ENCODE measurements around the gene GEMIN2. TPM values are rescaled to one million over a fixed set of nuclear protein-coding genes. Genes with fewer than 3 reads are reported as not detected.
"Not testable (repeated sequence)": the region's sequence is repeated elsewhere in the genome, so short reads cannot be mapped to it uniquely, and the experiment has no call there.

Gene GEMIN2, protein sequence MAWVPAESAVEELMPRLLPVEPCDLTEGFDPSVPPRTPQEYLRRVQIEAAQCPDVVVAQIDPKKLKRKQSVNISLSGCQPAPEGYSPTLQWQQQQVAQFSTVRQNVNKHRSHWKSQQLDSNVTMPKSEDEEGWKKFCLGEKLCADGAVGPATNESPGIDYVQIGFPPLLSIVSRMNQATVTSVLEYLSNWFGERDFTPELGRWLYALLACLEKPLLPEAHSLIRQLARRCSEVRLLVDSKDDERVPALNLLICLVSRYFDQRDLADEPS
- total RNA-seq = 10 to 100 TPM; 25.8 to 26.4 TPM

DNA sequence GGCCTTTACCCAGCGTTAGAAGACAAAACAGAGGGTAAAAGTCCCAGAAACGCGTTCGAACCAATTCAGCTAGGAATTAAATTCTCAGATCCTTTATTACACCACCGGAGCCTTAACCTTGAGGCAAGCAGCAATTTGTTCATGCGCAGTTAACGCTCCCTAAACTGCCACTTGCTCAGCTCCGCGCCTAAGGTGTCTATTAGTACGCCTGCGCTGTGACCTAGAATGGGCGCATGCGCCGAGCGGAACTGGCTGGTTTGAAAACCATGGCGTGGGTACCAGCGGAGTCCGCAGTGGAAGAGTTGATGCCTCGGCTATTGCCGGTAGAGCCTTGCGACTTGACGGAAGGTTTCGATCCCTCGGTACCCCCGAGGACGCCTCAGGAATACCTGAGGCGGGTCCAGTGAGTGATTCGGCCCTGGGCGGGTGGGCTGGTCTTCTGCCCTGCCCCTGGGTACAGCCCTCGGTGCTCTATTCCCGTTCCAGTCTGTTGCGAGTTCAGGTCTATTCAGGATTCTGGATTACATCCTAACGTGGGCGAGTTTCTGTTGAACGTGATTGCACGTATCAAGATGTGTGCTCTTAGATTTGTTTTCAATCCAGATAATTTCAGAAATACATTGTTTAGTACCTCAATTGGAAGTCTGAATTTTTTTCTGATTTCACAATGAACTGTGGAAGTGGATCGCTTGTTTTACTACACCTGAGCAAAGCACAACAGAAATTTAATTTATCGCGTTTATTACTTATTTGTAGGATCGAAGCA lies at the start of gene GEMIN2:
GEMIN2 (plus strand) TSS at position 251 of the 766 bp plus-strand sequence; CDS start at position 267, 16 bp downstream.
- Mint-ChIP-seq H3K36me3 (peaks cover 8% of the 10 kb centered on the region), H3K4me1 (peaks cover 21% of the 10 kb centered on the region), H3K27me3 (no peaks in the 10 kb centered on the region), H3K27ac (peak within 1 kb of the TSS; percentile 94), H3K9me3 (no peaks in the 10 kb centered on the region), H3K4me3 (peak within 1 kb of the TSS; percentile 92)
- DNase-seq = peak; percentile 94

- not testable (repeated sequence) for H3K4me1 Mint-ChIP-seq, H3K27ac Mint-ChIP-seq, H3K9me3 Mint-ChIP-seq, H3K27me3 Mint-ChIP-seq, DNase-seq, H3K4me3 Mint-ChIP-seq
- H3K36me3 Mint-ChIP-seq = peaks cover 27% of the 10 kb centered on the region
These were observed 44.8 kb upstream of the GEMIN2 start for GRCh38 chr14:39069169-39069805.

DNA sequence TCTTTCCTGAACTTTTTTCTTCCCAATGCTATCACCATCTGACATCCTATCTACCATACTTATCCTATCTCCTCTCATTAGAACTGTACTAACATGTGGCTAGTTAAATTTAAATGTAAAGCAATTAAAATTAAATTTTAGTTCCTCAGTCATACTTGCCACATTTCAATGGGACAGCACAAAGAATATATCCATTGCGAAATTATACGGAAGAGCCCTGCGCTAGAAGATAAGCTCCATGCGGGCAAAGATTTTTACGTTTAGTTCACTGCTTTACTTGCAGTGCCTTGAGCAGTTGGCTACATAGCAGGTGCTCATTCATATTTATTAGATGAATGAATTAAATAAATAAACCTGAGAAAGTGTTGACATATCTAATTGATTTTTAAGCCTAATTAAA lies 44.2 kb upstream of the GEMIN2 start:
- H3K27ac Mint-ChIP-seq = no peak overlapping the region
- H3K4me3 Mint-ChIP-seq = no peak overlapping the region
- no peak for DNase-seq
- no peaks in the 10 kb centered on the region for H3K4me1 Mint-ChIP-seq
- peaks cover 23% of the 10 kb centered on the region for H3K36me3 Mint-ChIP-seq
- H3K27me3 Mint-ChIP-seq = no peaks in the 10 kb centered on the region
- H3K9me3 Mint-ChIP-seq = no peaks in the 10 kb centered on the region

GRCh38 chr14:39071096-39071495 lies 43.0 kb upstream of the GEMIN2 start:
- H3K4me3 Mint-ChIP-seq = no peak overlapping the region
- H3K27me3 Mint-ChIP-seq = no peaks in the 10 kb centered on the region
- no peaks in the 10 kb centered on the region for H3K4me1 Mint-ChIP-seq
- no peaks in the 10 kb centered on the region for H3K9me3 Mint-ChIP-seq
- DNase-seq = no peak
- H3K36me3 Mint-ChIP-seq = peaks cover 19% of the 10 kb centered on the region
- H3K27ac Mint-ChIP-seq = no peak overlapping the region

DNA sequence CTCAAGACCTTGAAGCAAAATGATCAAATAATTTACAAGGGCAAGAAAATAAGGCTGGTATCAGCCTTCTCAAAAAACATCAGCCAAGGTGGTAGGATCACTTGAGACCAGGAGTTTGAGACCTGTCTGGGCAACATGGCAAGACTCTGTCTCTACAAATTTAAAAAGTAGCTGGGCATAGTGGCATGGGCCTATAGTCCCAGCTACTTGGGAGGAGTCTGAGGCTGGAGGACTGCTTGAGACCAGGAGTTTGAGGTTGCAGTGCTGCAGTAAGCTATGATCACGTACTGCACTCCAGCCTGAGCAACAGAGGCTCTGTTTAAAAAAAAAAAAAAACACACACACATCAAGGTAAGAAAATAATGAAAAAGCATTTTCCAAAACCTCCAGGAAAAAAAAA lies 33.2 kb upstream of the GEMIN2 start:
- DNase-seq = no peak

GRCh38 chr14:39083127-39083526 lies 31.0 kb upstream of the GEMIN2 start:
- peaks cover 33% of the 10 kb centered on the region for H3K36me3 Mint-ChIP-seq
- H3K27me3 Mint-ChIP-seq = no peaks in the 10 kb centered on the region
- H3K4me1 Mint-ChIP-seq = peaks cover 2% of the 10 kb centered on the region
- H3K4me3 Mint-ChIP-seq = no peak overlapping the region
- H3K9me3 Mint-ChIP-seq = no peaks in the 10 kb centered on the region
- no peak overlapping the region for H3K27ac Mint-ChIP-seq
- DNase-seq = no peak

More for the DNA sequence above, 33.2 kb upstream of the GEMIN2 start:
- no peaks in the 10 kb centered on the region for H3K9me3 Mint-ChIP-seq
- H3K27me3 Mint-ChIP-seq = no peaks in the 10 kb centered on the region
- H3K36me3 Mint-ChIP-seq = peaks cover 33% of the 10 kb centered on the region
- no peaks in the 10 kb centered on the region for H3K4me1 Mint-ChIP-seq
- no peak overlapping the region for H3K27ac Mint-ChIP-seq
- no peak overlapping the region for H3K4me3 Mint-ChIP-seq

- DNase-seq = no peak
- H3K4me1 Mint-ChIP-seq = peaks cover 3% of the 10 kb centered on the region
- H3K4me3 Mint-ChIP-seq = no peak overlapping the region
- H3K36me3 Mint-ChIP-seq = peaks cover 42% of the 10 kb centered on the region
- no peaks in the 10 kb centered on the region for H3K9me3 Mint-ChIP-seq
- H3K27me3 Mint-ChIP-seq = no peaks in the 10 kb centered on the region
- no peak overlapping the region for H3K27ac Mint-ChIP-seq
These were observed 28.2 kb upstream of the GEMIN2 start for GRCh38 chr14:39085933-39086332.

DNA sequence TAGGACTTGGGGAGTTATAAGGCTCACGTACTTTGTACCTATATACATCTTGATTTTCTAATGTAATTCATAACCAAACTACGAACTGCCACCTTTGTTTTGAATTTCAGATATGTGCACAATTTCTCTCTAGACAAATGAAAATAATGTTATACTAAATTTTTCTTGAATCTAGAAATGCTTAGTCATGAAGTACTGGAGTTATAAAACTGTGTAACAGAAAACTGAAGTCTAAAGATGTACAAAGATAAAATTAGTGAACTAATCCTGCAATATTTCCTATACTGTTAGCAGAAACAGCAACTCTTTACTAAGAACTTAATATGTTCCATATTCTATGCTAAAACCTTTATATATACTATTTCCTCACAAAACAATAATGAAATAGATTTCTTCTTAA lies 26.6 kb upstream of the GEMIN2 start:
- Mint-ChIP-seq H3K27ac (no peak overlapping the region), H3K27me3 (no peaks in the 10 kb centered on the region), H3K4me3 (no peak overlapping the region), H3K4me1 (peaks cover 13% of the 10 kb centered on the region), H3K36me3 (peaks cover 46% of the 10 kb centered on the region), H3K9me3 (no peaks in the 10 kb centered on the region)
- no peak for DNase-seq

DNA sequence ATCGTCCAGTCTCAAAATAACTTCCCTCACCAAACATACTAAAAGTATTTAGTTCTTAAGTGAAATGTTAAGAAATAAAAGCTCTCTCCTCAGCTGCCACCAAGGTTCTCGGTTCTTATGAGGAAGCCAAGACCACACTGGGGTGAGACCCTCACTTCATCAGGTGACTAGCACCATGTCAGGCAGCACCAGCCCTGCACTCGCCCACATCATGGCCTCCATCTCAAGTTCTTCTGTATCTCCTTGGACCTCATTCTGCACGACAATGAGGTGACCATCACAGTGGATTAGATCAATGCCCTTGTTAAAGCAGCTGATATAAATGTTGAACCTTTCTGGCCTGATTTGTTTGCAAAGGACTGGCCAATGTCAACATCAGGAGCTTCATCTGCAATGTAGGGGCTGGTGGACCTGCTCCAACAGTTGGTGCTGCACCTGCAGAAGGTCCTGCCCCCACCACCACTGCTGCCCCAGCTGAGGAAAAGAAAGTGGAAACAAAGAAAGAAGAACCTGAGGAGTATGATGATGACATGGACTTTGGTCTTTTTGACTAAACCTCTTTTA lies 23.5 kb upstream of the GEMIN2 start:
- H3K4me3 Mint-ChIP-seq = no peak overlapping the region
- no peaks in the 10 kb centered on the region for H3K27me3 Mint-ChIP-seq
- no peak for DNase-seq
- H3K4me1 Mint-ChIP-seq = peaks cover 22% of the 10 kb centered on the region
- H3K36me3 Mint-ChIP-seq = peaks cover 35% of the 10 kb centered on the region
- no peaks in the 10 kb centered on the region for H3K9me3 Mint-ChIP-seq
- H3K27ac Mint-ChIP-seq = no peak overlapping the region

- Mint-ChIP-seq H3K27ac (peak overlapping the region; percentile 85), H3K36me3 (peaks cover 30% of the 10 kb centered on the region), H3K9me3 (no peaks in the 10 kb centered on the region), H3K27me3 (no peaks in the 10 kb centered on the region), H3K4me1 (peaks cover 24% of the 10 kb centered on the region), H3K4me3 (no peak overlapping the region)
- DNase-seq = no peak
These were observed 22.4 kb upstream of the GEMIN2 start for GRCh38 chr14:39091716-39092115.

DNA sequence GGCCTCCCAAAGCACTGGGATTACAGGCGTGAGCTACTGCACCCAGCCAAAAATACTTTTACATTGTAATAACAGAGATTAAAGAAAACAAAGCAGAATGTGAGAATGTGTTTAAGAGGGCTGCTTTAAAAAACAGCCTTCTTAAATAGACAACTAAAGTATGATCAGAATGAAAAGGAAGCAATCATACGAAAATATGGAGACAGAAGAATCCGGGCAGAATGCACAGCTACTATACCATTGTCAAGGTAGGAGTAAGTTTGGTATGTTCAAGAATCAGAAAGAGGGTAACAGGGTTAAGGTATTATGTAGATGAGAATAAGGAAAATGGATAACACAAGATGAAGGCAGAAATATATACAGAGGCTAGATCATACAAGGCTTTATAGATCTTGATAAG lies 19.6 kb upstream of the GEMIN2 start:
- no peak for DNase-seq

DNA sequence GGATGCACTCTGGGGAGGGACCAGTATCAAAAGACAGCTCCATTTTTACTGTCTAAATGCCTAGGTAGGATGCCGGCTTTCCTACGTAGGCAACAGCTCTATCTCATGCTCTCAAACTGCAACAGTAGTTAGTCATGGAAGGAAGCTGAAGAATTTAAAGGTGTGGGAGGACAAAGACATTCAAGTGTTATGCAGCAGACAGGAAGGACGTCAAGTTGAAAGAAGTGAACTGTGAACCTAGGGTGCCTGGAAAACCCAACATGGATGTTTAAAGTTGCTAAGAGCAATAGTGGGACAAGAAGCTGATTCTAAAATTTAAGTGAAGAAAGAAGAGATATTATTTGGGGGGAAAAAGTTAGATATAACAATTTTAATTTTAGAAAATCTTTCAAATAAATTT lies 17.0 kb upstream of the GEMIN2 start:
- no peaks in the 10 kb centered on the region for H3K27me3 Mint-ChIP-seq
- H3K4me3 Mint-ChIP-seq = peak overlapping the region; percentile 70
- no peaks in the 10 kb centered on the region for H3K9me3 Mint-ChIP-seq
- peak overlapping the region; percentile 80 for H3K27ac Mint-ChIP-seq
- H3K36me3 Mint-ChIP-seq = peaks cover 18% of the 10 kb centered on the region
- peaks cover 45% of the 10 kb centered on the region for H3K4me1 Mint-ChIP-seq
- peak; percentile 19 for DNase-seq

More for the DNA sequence above, 19.6 kb upstream of the GEMIN2 start:
- Mint-ChIP-seq H3K4me3 (no peak overlapping the region), H3K27ac (no peak overlapping the region), H3K36me3 (peaks cover 25% of the 10 kb centered on the region), H3K27me3 (no peaks in the 10 kb centered on the region), H3K9me3 (no peaks in the 10 kb centered on the region), H3K4me1 (peaks cover 36% of the 10 kb centered on the region)

GRCh38 chr14:39099215-39099614 lies 14.9 kb upstream of the GEMIN2 start:
- not testable (repeated sequence) for DNase-seq, H3K9me3 Mint-ChIP-seq, H3K27me3 Mint-ChIP-seq, H3K4me3 Mint-ChIP-seq
- Mint-ChIP-seq H3K27ac (peak overlapping the region; percentile 22), H3K36me3 (peaks cover 19% of the 10 kb centered on the region), H3K4me1 (peaks cover 50% of the 10 kb centered on the region)

GRCh38 chr14:39099748-39100147 lies 14.4 kb upstream of the GEMIN2 start:
- peak overlapping the region; percentile 0 for H3K27ac Mint-ChIP-seq
- H3K4me3 Mint-ChIP-seq = no peak overlapping the region
- H3K27me3 Mint-ChIP-seq = no peaks in the 10 kb centered on the region
- no peaks in the 10 kb centered on the region for H3K9me3 Mint-ChIP-seq
- H3K36me3 Mint-ChIP-seq = peaks cover 19% of the 10 kb centered on the region
- peaks cover 51% of the 10 kb centered on the region for H3K4me1 Mint-ChIP-seq
- DNase-seq = no peak
